Panc1 (cell line): Measurements from ENCODE around the gene TMED10. TPM values are rescaled to one million over a fixed set of nuclear protein-coding genes. Genes with fewer than 3 reads are reported as not detected.
A peak's percentile ranks its signal among the peaks of the same experiment; 100 is the strongest.

Source experiments
- ATAC-seq: fragments of 200-7000 bp; cut with Tn5 transposase; 2 replicates; pipeline ENCODE4 v1.9.1; 2020; ENCODE audit warnings: mild to moderate bottlenecking, moderate library complexity
- BruUV-seq: library from RNA; stranded (reverse); fragments of 400-500 nt; replicated peaks from 2 replicates; lab custom pipeline; 2021; lab: Mats Ljungman, UMichigan
- CTCF ChIA-PET: fragments of 300-600 bp; sonication (Branson Sonifier 250); formaldehyde crosslinking; loops from one replicate; lab custom pipeline; 2022; ENCODE audit warnings: antibody characterized with exemption; lab: Charles Lee
- POLR2A ChIA-PET: fragments of 300-600 bp; sonication (Branson Sonifier 250); formaldehyde crosslinking; loops from one replicate; lab custom pipeline; 2022; ENCODE audit warnings: antibody characterized with exemption; lab: Charles Lee
- DNase-seq: peaks from one replicate; pipeline ENCODE4 v3.0.0-alpha.2; 2010; ENCODE audit warnings: low read depth, low spot score
- H3K27ac ChIP-seq: 2 replicates; pipeline ENCODE4 v1.5.1; 2011; ENCODE audit warnings: mild to moderate bottlenecking, low read length, inconsistent platforms
- H3K27me3 ChIP-seq: fragments of 200-500 bp; sonication (Bioruptor generic); 2 replicates; pipeline ENCODE4 v1.6.0; 2014; ENCODE audit warnings: low read length, inconsistent platforms; ENCODE audit not compliant: control insufficient read depth, insufficient read depth
- H3K36me3 ChIP-seq: fragments of 200-500 bp; sonication (Bioruptor generic); 2 replicates; pipeline ENCODE4 v1.5.1; 2014; ENCODE audit warnings: inconsistent platforms, mild to moderate bottlenecking, low read length, moderate library complexity; ENCODE audit not compliant: control insufficient read depth, insufficient read depth
- H3K4me1 ChIP-seq: 2 replicates; pipeline ENCODE4 v1.5.1; 2011; ENCODE audit warnings: inconsistent platforms, mild to moderate bottlenecking, low read length, moderate library complexity; ENCODE audit not compliant: control insufficient read depth, insufficient read depth
- H3K4me3 ChIP-seq, 2 experiments: 2 replicates each; pipeline ENCODE4 v1.5.1; 2011 to 2012; ENCODE audit warnings: low read depth in 2 of 2, low read length in 2 of 2, mild to moderate bottlenecking in 2 of 2, inconsistent platforms in 1 of 2, moderate library complexity in 1 of 2
- H3K9me3 ChIP-seq: fragments of 200-500 bp; sonication (Bioruptor generic); 2 replicates; pipeline ENCODE4 v1.5.1; 2014; ENCODE audit warnings: low read depth, mild to moderate bottlenecking, inconsistent platforms, low read length, moderate library complexity; ENCODE audit not compliant: control insufficient read depth, insufficient read depth
- POLR2AphosphoS5 ChIP-seq: IDR thresholded peaks from 2 replicates; pipeline ENCODE4 v1.6.1; 2012; ENCODE audit warnings: mild to moderate bottlenecking, low read depth, low read length, moderate library complexity
- SIN3A ChIP-seq: IDR thresholded peaks from 2 replicates; pipeline ENCODE4 v1.6.1; 2012; ENCODE audit warnings: low read depth, mild to moderate bottlenecking, low read length, moderate library complexity, borderline replicate concordance; ENCODE audit not compliant: insufficient read depth
- TCF7L2 ChIP-seq: IDR thresholded peaks from 2 replicates; pipeline ENCODE4 v1.6.1; 2011; ENCODE audit warnings: mild to moderate bottlenecking, low read depth, low read length, inconsistent platforms
- in situ Hi-C: cut with HindIII; loops from 2 replicates; pipeline ENCODE4 v1.10.0; 2016; ENCODE audit warnings: low sequenced_read_pairs, low pct_unique_long_range_greater_than_20kb
- intact Hi-C: fragments of 100-400 bp; cut with micrococcal nuclease; formaldehyde crosslinking; loops from one replicate; pipeline ENCODE4 v1.10.0; 2022; ENCODE audit not compliant: unreplicated experiment
- total RNA-seq: library from RNA; stranded (reverse); gene quantifications from one replicate; pipeline ENCODE4 v1.2.1, GENCODE V29; 2021; ENCODE audit not compliant: unreplicated experiment
- TF ChIP-seq, protein P1 (sequence below): fragments of 450-650 bp; IDR thresholded peaks from 2 replicates; pipeline ENCODE4 v1.5.1; 2017; ENCODE audit warnings: mild to moderate bottlenecking
- TF ChIP-seq, protein P2 (sequence below), 2 experiments: IDR thresholded peaks; 2 replicates each; pipeline ENCODE4 v1.6.1; 2011 to 2012; ENCODE audit warnings: low read depth in 2 of 2, control low read depth in 1 of 2, low read length in 1 of 2, mild to moderate bottlenecking in 1 of 2, moderate library complexity in 1 of 2; ENCODE audit not compliant: insufficient read depth in 1 of 2

The TMED10 gene
- total RNA-seq, 1 experiment from 2014 or later: 183 TPM

DNA sequence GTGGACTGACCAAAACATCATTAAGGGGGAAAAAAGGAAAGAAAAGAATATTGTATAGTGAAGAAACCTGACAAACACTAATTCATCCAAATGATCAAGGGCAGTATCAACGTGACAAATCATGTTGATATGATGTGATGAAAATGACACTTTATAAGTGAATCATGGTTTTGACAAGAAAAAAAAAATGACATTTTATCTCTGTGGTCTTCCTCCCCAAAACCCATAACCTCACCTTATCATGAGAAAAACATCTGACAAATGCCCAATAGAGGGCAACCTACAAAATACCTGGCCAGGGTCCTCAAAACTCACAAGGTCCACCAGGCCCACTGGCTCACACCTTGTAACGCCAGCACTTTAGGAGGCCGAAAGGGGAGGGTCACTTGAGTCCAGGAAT is 13.8 kb downstream of the TMED10 start:
- POLR2A ChIA-PET: no interaction called here
- no peak for DNase-seq

DNA sequence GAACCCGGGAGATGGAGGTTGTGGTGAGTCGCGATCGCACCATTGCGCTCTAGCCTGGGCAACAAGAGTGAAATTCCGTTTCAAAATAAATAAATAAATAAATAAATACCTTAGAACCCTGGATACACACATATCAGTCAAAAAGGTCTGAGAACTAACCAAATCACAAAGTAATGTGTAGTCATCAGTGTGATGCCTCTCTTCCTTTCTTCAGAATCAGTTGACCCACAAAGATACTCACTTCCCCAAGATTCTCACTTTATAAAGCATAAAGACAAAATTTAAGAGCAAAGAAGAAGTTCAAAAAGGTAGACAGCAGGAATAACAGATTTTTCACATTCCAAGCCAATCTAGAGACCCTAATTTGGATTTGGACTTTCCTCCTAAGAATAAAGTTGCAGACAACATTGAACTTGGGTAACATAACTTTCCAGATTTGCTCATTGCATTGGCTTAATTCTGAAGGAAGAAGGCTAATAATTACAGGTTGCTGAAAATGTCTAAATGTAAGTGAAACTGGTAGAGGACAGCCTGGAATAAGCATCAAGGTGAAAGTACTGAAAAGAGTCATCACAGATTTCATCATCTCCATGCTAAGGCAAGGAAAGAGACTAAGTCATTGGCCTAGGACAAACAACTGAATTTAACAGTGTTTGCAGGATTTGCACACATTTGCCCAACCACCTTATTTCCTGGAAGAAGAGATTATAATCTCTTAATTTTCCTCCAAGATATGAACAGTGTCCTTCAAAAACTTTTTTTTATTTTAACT is 17.4 kb downstream of the TMED10 start:
- H3K4me3 ChIP-seq: no peak overlapping the region
- BruUV-seq: no TSS peak
- H3K36me3 ChIP-seq: no peaks in the 10 kb centered on the region
- no peaks in the 10 kb centered on the region; the same call in 1 of the 2 replicates for H3K4me1 ChIP-seq
- CTCF ChIA-PET: interaction anchor here (0.6 to 0.7 kb wide), 2 partner anchors 63 to 1652 kb away, joined by 3 to 5 read pairs; no protein-coding TSS in a partner anchor
- no peak for ATAC-seq
- H3K9me3 ChIP-seq: no peaks in the 10 kb centered on the region
- no peak overlapping the region for H3K27ac ChIP-seq
- intact Hi-C loops (no loop called here), in situ Hi-C loops (no loop called here)
- POLR2A ChIA-PET: no interaction called here
- no peak for DNase-seq
- TF ChIP-seq, protein P1, sequence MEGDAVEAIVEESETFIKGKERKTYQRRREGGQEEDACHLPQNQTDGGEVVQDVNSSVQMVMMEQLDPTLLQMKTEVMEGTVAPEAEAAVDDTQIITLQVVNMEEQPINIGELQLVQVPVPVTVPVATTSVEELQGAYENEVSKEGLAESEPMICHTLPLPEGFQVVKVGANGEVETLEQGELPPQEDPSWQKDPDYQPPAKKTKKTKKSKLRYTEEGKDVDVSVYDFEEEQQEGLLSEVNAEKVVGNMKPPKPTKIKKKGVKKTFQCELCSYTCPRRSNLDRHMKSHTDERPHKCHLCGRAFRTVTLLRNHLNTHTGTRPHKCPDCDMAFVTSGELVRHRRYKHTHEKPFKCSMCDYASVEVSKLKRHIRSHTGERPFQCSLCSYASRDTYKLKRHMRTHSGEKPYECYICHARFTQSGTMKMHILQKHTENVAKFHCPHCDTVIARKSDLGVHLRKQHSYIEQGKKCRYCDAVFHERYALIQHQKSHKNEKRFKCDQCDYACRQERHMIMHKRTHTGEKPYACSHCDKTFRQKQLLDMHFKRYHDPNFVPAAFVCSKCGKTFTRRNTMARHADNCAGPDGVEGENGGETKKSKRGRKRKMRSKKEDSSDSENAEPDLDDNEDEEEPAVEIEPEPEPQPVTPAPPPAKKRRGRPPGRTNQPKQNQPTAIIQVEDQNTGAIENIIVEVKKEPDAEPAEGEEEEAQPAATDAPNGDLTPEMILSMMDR: no peak
- no peaks in the 10 kb centered on the region for H3K27me3 ChIP-seq

More for the DNA sequence above, 13.8 kb downstream of the TMED10 start:
- Histone ChIP-seq H3K36me3 (no peaks in the 10 kb centered on the region), H3K4me1 (no peaks in the 10 kb centered on the region; the same call in 1 of the 2 replicates), H3K27me3 (no peaks in the 10 kb centered on the region), H3K27ac (no peak overlapping the region), H3K9me3 (no peaks in the 10 kb centered on the region), H3K4me3 (no peak overlapping the region)
- in situ Hi-C loops (no loop called here), intact Hi-C loops (no loop called here)
- no TSS peak for BruUV-seq
- ATAC-seq: no peak
- TF ChIP-seq POLR2AphosphoS5 (no peak), SIN3A (no peak), TCF7L2 (no peak)
- TF ChIP-seq, protein P2, sequence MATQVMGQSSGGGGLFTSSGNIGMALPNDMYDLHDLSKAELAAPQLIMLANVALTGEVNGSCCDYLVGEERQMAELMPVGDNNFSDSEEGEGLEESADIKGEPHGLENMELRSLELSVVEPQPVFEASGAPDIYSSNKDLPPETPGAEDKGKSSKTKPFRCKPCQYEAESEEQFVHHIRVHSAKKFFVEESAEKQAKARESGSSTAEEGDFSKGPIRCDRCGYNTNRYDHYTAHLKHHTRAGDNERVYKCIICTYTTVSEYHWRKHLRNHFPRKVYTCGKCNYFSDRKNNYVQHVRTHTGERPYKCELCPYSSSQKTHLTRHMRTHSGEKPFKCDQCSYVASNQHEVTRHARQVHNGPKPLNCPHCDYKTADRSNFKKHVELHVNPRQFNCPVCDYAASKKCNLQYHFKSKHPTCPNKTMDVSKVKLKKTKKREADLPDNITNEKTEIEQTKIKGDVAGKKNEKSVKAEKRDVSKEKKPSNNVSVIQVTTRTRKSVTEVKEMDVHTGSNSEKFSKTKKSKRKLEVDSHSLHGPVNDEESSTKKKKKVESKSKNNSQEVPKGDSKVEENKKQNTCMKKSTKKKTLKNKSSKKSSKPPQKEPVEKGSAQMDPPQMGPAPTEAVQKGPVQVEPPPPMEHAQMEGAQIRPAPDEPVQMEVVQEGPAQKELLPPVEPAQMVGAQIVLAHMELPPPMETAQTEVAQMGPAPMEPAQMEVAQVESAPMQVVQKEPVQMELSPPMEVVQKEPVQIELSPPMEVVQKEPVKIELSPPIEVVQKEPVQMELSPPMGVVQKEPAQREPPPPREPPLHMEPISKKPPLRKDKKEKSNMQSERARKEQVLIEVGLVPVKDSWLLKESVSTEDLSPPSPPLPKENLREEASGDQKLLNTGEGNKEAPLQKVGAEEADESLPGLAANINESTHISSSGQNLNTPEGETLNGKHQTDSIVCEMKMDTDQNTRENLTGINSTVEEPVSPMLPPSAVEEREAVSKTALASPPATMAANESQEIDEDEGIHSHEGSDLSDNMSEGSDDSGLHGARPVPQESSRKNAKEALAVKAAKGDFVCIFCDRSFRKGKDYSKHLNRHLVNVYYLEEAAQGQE (IDR thresholded peaks at IDR 0.05; ENCODE audit: insufficient read depth in 1 of 2, low read depth in 2 of 2, low read length in 1 of 2): no peak
- TF ChIP-seq, protein P1: peak; percentile 22; the same call in 1 of the 2 replicates
- CTCF ChIA-PET: no interaction called here
